HepG2 (cell line): ENCODE data around the gene FOXL3. TPM values are rescaled to one million over a fixed set of nuclear protein-coding genes. Genes with fewer than 3 reads are reported as not detected.

ENCODE experiments used
- ARID2 ChIP-seq: sonication (generic); formaldehyde crosslinking; IDR thresholded peaks from 2 replicates; pipeline ENCODE4 v1.8.1; 2022; ENCODE audit warnings: mild to moderate bottlenecking, missing genetic modification reagents, borderline replicate concordance
- BCL3 ChIP-seq: sonication (generic); formaldehyde crosslinking; IDR thresholded peaks from 2 replicates; pipeline ENCODE4 v1.5.1; 2020; ENCODE audit warnings: mild to moderate bottlenecking, missing genetic modification reagents, moderate library complexity
- GATAD2A ChIP-seq: IDR thresholded peaks from 2 replicates; pipeline ENCODE4 v1.6.1; 2016
- GLMP ChIP-seq: sonication (generic); formaldehyde crosslinking; IDR thresholded peaks from 2 replicates; pipeline ENCODE4 v1.9.0; 2021; ENCODE audit warnings: missing genetic modification reagents, mild to moderate bottlenecking, borderline replicate concordance
- HIC2 ChIP-seq: sonication (generic); formaldehyde crosslinking; IDR thresholded peaks from 2 replicates; pipeline ENCODE4 v1.9.0; 2022; ENCODE audit warnings: low read depth, missing genetic modification reagents
- HNF1B ChIP-seq: sonication (generic); formaldehyde crosslinking; IDR thresholded peaks from 2 replicates; pipeline ENCODE4 v1.5.1; 2020; ENCODE audit warnings: mild to moderate bottlenecking, moderate library complexity, missing genetic modification reagents
- KDM5B ChIP-seq: sonication (generic); formaldehyde crosslinking; IDR thresholded peaks from 2 replicates; pipeline ENCODE4 v1.4.0; 2020; ENCODE audit warnings: missing genetic modification reagents, mild to moderate bottlenecking, borderline replicate concordance
- KMT2B ChIP-seq: IDR thresholded peaks from 2 replicates; pipeline ENCODE4 v1.6.1; 2016; ENCODE audit warnings: missing genetic modification reagents, missing compliant biosample characterization
- MYC ChIP-seq: sonication (generic); formaldehyde crosslinking; IDR thresholded peaks from 2 replicates; pipeline ENCODE4 v1.9.0; 2021; ENCODE audit warnings: missing genetic modification reagents, borderline replicate concordance
- ONECUT2 ChIP-seq: sonication (generic); formaldehyde crosslinking; IDR thresholded peaks from 2 replicates; pipeline ENCODE4 v1.4.0; 2020; ENCODE audit warnings: missing genetic modification reagents
- PPARG ChIP-seq: conservative IDR thresholded peaks from 2 replicates; pipeline ENCODE4 v1.6.1; 2016; ENCODE audit warnings: missing biosample characterization, missing genetic modification reagents
- RCOR2 ChIP-seq: IDR thresholded peaks from 2 replicates; pipeline ENCODE4 v1.6.1; 2016; ENCODE audit warnings: missing biosample characterization, missing genetic modification reagents
- RXRB ChIP-seq: IDR thresholded peaks from 2 replicates; pipeline ENCODE4 v1.6.1; 2016; ENCODE audit warnings: borderline replicate concordance, missing genetic modification reagents, missing compliant biosample characterization
- SMC3 ChIP-seq: IDR thresholded peaks from 2 replicates; pipeline ENCODE4 v1.6.1; 2011; ENCODE audit warnings: low read length, improper control_type of control experiment
- TFDP2 ChIP-seq: sonication (generic); formaldehyde crosslinking; IDR thresholded peaks from 2 replicates; pipeline ENCODE4 v1.4.0; 2020; ENCODE audit warnings: missing genetic modification reagents
- ZBTB46 ChIP-seq: sonication (generic); formaldehyde crosslinking; IDR thresholded peaks from 2 replicates; pipeline ENCODE4 v1.4.0; 2020; ENCODE audit warnings: mild to moderate bottlenecking, missing genetic modification reagents, borderline replicate concordance
- ZNF121 ChIP-seq: sonication (generic); formaldehyde crosslinking; IDR thresholded peaks from 2 replicates; pipeline ENCODE4 v1.5.0; 2020; ENCODE audit warnings: mild to moderate bottlenecking, missing genetic modification reagents
- ZNF331 ChIP-seq: sonication (generic); formaldehyde crosslinking; IDR thresholded peaks from 2 replicates; pipeline ENCODE4 v1.4.0; 2020; ENCODE audit warnings: missing genetic modification reagents
- ZNF44 ChIP-seq: sonication (generic); formaldehyde crosslinking; IDR thresholded peaks from 2 replicates; pipeline ENCODE4 v1.5.1; 2020; ENCODE audit warnings: mild to moderate bottlenecking, missing genetic modification reagents
- ZNF572 ChIP-seq: sonication (generic); formaldehyde crosslinking; IDR thresholded peaks from 2 replicates; pipeline ENCODE4 v1.5.1; 2020; ENCODE audit warnings: mild to moderate bottlenecking, missing genetic modification reagents
- ZSCAN25 ChIP-seq: sonication (generic); formaldehyde crosslinking; IDR thresholded peaks from 2 replicates; pipeline ENCODE4 v1.8.0; 2022; ENCODE audit warnings: mild to moderate bottlenecking, missing genetic modification reagents
- polyA plus RNA-seq, 8 experiments: library from polyadenylated mRNA; depleted of rRNA in 3 of 8; stranded (reverse) in 7 of 8; unstranded in 1 of 8; fragments of >200 nt; fragmentation: Illumina TruSeq in 4 of 8; extraction: Trizol in 4 of 8; gene quantifications; 2 replicates each; pipeline versions ENCODE4 v1.2.1 to v1.2.3, GENCODE V29; 2011 to 2016; ENCODE audit warnings: low read depth in 4 of 8, missing spikeins in 1 of 8, mixed read lengths in 1 of 8; ENCODE audit not compliant: insufficient read depth in 1 of 8
- total RNA-seq, 5 experiments: library from RNA; depleted of rRNA; stranded (reverse); fragments of >200 nt; fragmentation: Illumina TruSeq; extraction: Trizol; gene quantifications; 2 replicates each; pipeline ENCODE4 v1.2.3, GENCODE V29; 2016; ENCODE audit warnings: low read depth in 1 of 5

Gene FOXL3
- total and polyA plus RNA-seq, 2 of the 13 experiments (the other 11 are each of a cell fraction or from before 2014, with no cell fraction given), result not detected

GRCh38 chr7:332646-333392 lies 42.8 kb downstream of the FOXL3 start (continued):
- TF ChIP-seq HNF1B (CRISPR knock-in tag) (peak; percentile 70; the same call in 1 of the 2 replicates), ZSCAN25 (CRISPR knock-in tag) (peak; percentile 74), MYC (peak; percentile 97), SMC3 (peak; percentile 27; the same call in 1 of the 2 replicates), GLMP (CRISPR knock-in tag) (no peak), RXRB (no peak), GATAD2A (CRISPR knock-in tag) (peak; percentile 11; the same call in 1 of the 2 replicates), KDM5B (CRISPR knock-in tag) (peak; percentile 55; the same call in 1 of the 2 replicates), ARID2 (CRISPR knock-in tag) (no peak), ZBTB46 (CRISPR knock-in tag) (no peak), KMT2B (CRISPR knock-in tag) (peak; percentile 35; the same call in 1 of the 2 replicates), BCL3 (CRISPR knock-in tag) (peak; percentile 45; the same call in 1 of the 2 replicates), ONECUT2 (CRISPR knock-in tag) (no peak), TFDP2 (CRISPR knock-in tag) (peak; percentile 56; the same call in 1 of the 2 replicates), ZNF331 (no peak), PPARG (CRISPR knock-in tag) (peak; percentile 31; the same call in 1 of the 2 replicates), RCOR2 (no peak), ZNF44 (CRISPR knock-in tag) (0 out of 2 replicates have a peak, but pooled peaks have one; percentile 50), ZNF572 (CRISPR knock-in tag) (no peak), HIC2 (CRISPR knock-in tag) (peak; percentile 70; the same call in 1 of the 2 replicates), ZNF121 (0 out of 2 replicates have a peak, but pooled peaks have one; percentile 49)
